NK-92 (cell line): Measurements from ENCODE around the gene DCLK1.
"Not testable (repeated sequence)": the region's sequence is repeated elsewhere in the genome, so short reads cannot be mapped to it uniquely, and the experiment has no call there.

Experiments used
- DNase-seq: peaks from one replicate; lab custom pipeline; 2025; ENCODE audit not compliant: unreplicated experiment; lab: John Stamatoyannopoulos, UW

Gene DCLK1

GRCh38 chr13:36088001-36088400 lies 43.2 kb downstream of the DCLK1 start:
- no peak for DNase-seq

- no peak for DNase-seq
Measured at GRCh38 chr13:36086117-36086516, 45.1 kb downstream of the DCLK1 start.

GRCh38 chr13:36084131-36084530 lies 47.1 kb downstream of the DCLK1 start:
- no peak for DNase-seq

- no peak for DNase-seq
Measured at GRCh38 chr13:36082806-36083205, 48.4 kb downstream of the DCLK1 start.

GRCh38 chr13:36082396-36082795 lies 48.8 kb downstream of the DCLK1 start:
- DNase-seq, result no peak

GRCh38 chr13:36076211-36076610 lies 55.0 kb downstream of the DCLK1 start:
- no peak for DNase-seq

GRCh38 chr13:36074659-36075058 lies 56.5 kb downstream of the DCLK1 start:
- no peak for DNase-seq

GRCh38 chr13:36072152-36072935 lies 58.8 kb downstream of the DCLK1 start:
- no peak for DNase-seq

GRCh38 chr13:36070504-36071192 lies 60.5 kb downstream of the DCLK1 start:
- not testable (repeated sequence) for DNase-seq

- no peak for DNase-seq
Measured at GRCh38 chr13:36069881-36070366, 61.3 kb downstream of the DCLK1 start.

- no peak for DNase-seq
Measured at GRCh38 chr13:36068991-36069390, 62.2 kb downstream of the DCLK1 start.

- DNase-seq, result no peak
Measured at GRCh38 chr13:36068566-36068965, 62.6 kb downstream of the DCLK1 start.

GRCh38 chr13:36067746-36068381 lies 63.3 kb downstream of the DCLK1 start:
- no peak for DNase-seq

GRCh38 chr13:36062249-36062648 lies 68.9 kb downstream of the DCLK1 start:
- no peak for DNase-seq

- DNase-seq, result no peak
Measured at GRCh38 chr13:36061621-36062020, 69.6 kb downstream of the DCLK1 start.

GRCh38 chr13:36061054-36061453 lies 70.1 kb downstream of the DCLK1 start:
- DNase-seq, result no peak

GRCh38 chr13:36059321-36059720 lies 71.9 kb downstream of the DCLK1 start:
- DNase-seq, result no peak

- no peak for DNase-seq
Measured at GRCh38 chr13:36058116-36058515, 73.1 kb downstream of the DCLK1 start.

GRCh38 chr13:36057547-36057946 lies 73.6 kb downstream of the DCLK1 start:
- no peak for DNase-seq

GRCh38 chr13:36057041-36057440 lies 74.1 kb downstream of the DCLK1 start:
- no peak for DNase-seq

- no peak for DNase-seq
Measured at GRCh38 chr13:36055366-36055765, 75.8 kb downstream of the DCLK1 start.

- no peak for DNase-seq
Measured at GRCh38 chr13:36054041-36054440, 77.1 kb downstream of the DCLK1 start.
